ENCODE data around the gene HHLA2.

DNA sequence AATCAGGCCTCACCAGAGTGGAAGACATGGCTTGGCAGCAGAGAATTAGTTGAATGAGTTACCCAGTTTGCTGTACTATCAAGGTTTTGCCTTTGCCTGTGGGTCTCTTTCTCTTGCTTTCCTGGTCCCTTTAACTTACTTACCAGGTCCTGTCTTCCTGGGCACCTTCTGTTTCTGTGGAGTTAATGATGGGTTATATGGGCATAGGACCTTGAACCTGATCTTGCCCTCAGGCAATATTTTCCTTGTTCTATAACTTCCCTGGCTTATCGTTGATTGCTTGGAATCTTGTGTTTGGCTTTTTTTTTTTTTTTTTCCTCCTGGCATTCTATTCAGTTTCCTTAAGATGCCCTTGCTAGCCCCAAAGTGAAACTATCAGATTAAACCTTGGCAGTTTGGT, 106.8 kb downstream of the HHLA2 start:
- no peak for TF ChIP-seq POLR2A (IDR thresholded peaks at IDR 0.05)
- TF ChIP-seq, protein P1, sequence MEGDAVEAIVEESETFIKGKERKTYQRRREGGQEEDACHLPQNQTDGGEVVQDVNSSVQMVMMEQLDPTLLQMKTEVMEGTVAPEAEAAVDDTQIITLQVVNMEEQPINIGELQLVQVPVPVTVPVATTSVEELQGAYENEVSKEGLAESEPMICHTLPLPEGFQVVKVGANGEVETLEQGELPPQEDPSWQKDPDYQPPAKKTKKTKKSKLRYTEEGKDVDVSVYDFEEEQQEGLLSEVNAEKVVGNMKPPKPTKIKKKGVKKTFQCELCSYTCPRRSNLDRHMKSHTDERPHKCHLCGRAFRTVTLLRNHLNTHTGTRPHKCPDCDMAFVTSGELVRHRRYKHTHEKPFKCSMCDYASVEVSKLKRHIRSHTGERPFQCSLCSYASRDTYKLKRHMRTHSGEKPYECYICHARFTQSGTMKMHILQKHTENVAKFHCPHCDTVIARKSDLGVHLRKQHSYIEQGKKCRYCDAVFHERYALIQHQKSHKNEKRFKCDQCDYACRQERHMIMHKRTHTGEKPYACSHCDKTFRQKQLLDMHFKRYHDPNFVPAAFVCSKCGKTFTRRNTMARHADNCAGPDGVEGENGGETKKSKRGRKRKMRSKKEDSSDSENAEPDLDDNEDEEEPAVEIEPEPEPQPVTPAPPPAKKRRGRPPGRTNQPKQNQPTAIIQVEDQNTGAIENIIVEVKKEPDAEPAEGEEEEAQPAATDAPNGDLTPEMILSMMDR (IDR thresholded peaks at IDR 0.05), result no peak

All from heart left ventricle (tissue), 13 donors.